Peyer's patch (tissue), 4 donors: ENCODE data around the gene CCL24.

ENCODE experiments used
- POLR2A ChIP-seq, 2 donors: fragments of 450-650 bp; IDR thresholded peaks; one replicate each; pipeline ENCODE4 v1.5.1; 2017; ENCODE audit warnings: antibody characterized with exemption in 2 of 2, mild to moderate bottlenecking in 2 of 2, moderate library complexity in 2 of 2
- TF ChIP-seq, protein P1 (sequence below), 6 experiments: fragments of 450-650 bp in 4 of 6; fragments of 200-600 bp in 2 of 6; sonication (generic) in 1 of 6; IDR thresholded peaks; one replicate each; pipeline ENCODE4 v1.5.1; 2017 to 2019; ENCODE audit warnings: antibody characterized with exemption in 6 of 6, mild to moderate bottlenecking in 3 of 6, moderate library complexity in 1 of 6

DNA sequence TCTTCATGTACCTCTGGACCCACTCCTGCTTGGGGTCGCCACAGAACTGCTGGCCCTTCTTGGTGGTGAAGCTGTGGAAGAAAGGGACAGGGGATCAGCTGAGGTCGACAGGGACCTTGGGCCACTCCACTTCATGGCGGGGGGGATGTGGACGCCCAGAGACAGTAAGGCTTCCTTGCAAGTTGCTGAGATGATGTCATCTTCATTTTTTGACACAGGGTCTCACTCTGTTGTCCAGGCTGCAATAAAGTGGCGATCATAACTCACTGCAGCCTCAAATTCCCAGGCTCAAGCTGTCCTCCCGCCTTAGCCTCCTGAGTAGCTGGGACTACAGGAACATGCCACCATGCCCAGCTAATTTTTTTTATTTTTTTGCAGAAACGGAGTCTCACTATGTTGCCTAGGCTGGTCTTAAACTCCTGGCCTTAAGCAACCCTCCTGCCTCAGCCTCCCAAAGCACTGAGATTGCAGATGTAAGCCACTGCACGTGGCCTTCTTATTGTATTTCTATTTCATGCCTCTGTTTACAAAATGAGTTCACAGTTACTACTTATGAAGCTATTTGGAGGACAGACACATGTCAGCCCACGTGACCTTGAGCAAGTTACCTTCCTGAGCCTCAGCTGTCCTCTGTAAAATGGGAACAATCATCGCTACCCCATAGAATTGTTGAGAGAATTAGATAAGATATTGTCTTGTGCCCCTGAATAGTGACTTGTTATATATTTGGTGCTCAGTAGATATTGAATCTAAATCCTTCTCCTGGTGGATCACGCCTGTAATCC, 1.5 kb downstream of the CCL24 start:
- TF ChIP-seq, protein P1, sequence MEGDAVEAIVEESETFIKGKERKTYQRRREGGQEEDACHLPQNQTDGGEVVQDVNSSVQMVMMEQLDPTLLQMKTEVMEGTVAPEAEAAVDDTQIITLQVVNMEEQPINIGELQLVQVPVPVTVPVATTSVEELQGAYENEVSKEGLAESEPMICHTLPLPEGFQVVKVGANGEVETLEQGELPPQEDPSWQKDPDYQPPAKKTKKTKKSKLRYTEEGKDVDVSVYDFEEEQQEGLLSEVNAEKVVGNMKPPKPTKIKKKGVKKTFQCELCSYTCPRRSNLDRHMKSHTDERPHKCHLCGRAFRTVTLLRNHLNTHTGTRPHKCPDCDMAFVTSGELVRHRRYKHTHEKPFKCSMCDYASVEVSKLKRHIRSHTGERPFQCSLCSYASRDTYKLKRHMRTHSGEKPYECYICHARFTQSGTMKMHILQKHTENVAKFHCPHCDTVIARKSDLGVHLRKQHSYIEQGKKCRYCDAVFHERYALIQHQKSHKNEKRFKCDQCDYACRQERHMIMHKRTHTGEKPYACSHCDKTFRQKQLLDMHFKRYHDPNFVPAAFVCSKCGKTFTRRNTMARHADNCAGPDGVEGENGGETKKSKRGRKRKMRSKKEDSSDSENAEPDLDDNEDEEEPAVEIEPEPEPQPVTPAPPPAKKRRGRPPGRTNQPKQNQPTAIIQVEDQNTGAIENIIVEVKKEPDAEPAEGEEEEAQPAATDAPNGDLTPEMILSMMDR (IDR thresholded peaks at IDR 0.05), result no peak
- TF ChIP-seq POLR2A (IDR thresholded peaks at IDR 0.05), result no peak
